ENCODE data around the gene IGSF10.

GRCh38 chr3:151428386-151428785 is 32.5 kb downstream of the IGSF10 start:
- TF ChIP-seq CTCF (IDR thresholded peaks at IDR 0.05), result no peak
- no peak for TF ChIP-seq ZFX (IDR thresholded peaks at IDR 0.05; ENCODE audit: borderline replicate concordance)
